GM18909 (cell line): ENCODE data around the gene GJB2.
"Not testable (repeated sequence)": the region's sequence is repeated elsewhere in the genome, so short reads cannot be mapped to it uniquely, and the experiment has no call there.

Experiments
- ATAC-seq: cut with Tn5 transposase; IDR thresholded peaks from one replicate; pipeline ENCODE4 v1.9.1; 2021; ENCODE audit warnings: mild to moderate bottlenecking; ENCODE audit not compliant: unreplicated experiment, poor library complexity

Gene GJB2

GRCh38 chr13:20171364-20171763 is 21.4 kb downstream of the GJB2 start:
- ATAC-seq = no peak

- ATAC-seq = no peak
These were observed 21.8 kb downstream of the GJB2 start for GRCh38 chr13:20170921-20171320.

- ATAC-seq = no peak
These were observed 24.3 kb downstream of the GJB2 start for GRCh38 chr13:20168396-20168795.

DNA sequence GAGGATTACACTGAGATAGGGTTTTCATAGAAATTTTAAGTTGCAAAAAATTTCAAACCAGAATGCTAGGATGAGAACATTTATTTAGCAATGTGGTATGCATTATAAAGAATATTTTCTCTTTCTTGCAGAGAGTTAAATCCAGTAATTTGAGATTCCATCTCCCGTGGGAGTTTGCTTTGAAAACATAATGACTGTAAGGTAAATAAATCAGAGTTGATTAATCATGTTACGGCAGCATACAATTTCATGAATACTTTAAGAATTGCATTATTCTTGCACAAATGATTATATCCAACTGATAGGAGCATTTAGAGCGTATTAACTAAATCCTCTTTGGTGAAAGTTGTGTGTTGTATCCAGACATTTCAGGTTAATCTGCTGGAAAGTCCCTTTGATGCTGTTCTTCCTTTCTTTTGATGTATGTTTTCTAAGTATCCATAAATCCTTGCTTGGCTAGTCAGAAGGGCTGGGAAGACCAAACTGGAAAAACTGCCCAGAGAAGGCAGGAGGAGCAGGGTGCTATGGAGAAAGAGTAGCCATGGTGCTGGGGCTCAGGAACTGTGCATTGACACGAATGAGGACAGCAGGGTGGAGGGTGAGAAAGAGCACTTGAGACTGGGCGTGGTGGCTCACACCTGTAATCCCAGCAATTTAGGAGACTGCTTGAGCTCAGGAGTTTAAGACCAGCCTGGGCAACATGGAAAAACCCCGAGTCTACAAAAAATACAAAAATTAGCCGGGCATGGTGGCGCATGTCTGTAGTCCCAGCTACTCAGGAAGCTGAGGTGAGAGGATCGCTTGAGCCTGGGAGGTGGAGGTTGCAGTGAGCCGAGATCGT is 27.1 kb downstream of the GJB2 start:
- no peak for ATAC-seq

DNA sequence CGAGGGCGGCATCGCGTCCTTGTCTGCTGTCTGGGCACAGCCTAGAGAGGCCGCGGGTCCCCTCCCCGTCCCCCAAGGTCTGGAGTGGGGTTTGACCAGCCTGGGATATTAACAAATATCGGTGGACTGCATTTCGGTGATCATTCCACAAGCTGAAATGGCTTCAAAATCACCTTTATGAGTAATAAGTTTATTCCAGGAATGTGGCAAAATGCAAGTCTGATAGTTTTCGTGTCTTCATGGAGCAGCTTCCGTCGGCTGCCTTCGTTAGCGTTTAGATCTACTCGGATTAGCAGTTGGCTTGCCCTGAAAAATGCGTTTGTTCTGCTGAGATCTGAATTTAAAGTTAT is 30.8 kb downstream of the GJB2 start:
- no peak for ATAC-seq

GRCh38 chr13:20161275-20161950 is 31.3 kb downstream of the GJB2 start:
- peak; percentile 59 for ATAC-seq

DNA sequence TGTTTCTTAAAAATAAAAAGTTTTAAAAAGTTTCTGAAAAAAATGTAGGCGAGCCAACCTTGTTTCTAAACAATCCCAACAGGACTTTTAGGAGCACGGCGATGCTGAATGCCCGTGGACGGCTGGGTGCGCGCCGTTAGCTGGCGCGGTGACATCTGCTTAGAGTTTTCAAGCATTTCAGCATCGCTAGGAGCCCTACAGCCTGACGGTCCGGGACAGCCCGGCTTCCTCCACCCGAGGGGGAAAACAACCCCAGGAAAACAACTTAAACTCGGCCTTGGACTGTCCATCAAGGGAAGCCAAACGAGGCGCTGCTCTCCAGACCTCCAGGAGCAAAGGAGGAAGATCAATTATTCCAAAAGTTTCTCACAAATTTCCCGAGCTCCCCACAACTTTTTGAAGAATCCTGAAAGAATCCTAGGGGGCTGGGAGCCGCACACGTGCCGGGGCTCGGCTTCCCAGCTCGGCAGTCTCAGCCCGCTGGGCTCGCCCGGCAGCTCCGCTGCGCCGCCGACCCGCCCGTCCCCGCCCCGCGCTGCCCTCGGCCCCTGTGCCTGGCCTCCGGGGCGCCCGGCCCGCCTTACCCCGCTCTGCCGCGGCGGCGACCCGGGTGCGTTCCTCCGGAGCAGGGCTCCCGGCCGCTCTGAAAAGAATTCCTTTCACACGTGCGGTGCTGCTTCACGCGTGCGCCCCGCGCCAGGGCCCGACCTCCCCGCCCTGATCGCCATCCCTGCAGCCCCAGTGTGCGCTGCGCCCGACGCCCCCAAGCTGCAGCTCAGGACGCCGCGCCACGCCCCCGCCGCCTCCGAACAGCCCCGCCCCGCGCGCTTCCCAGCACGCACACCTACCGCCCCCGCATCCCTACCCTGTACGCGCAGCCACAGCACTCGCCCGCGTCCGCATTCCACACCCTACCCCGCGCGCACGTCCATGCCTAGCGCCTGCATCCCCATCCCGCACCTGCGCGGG is 32.1 kb downstream of the GJB2 start, which contains the start of gene GJA3:
Gene GJA3, minus strand, starts transcription at position 747 of the 969 bp plus-strand sequence. CDS start 17,764 bp downstream, outside the sequence.
- ATAC-seq = peak; percentile 58

GRCh38 chr13:20159646-20160305 is 33.0 kb downstream of the GJB2 start:
- no peak for ATAC-seq

- no peak for ATAC-seq
These were observed 35.5 kb downstream of the GJB2 start for GRCh38 chr13:20157151-20157796.

GRCh38 chr13:20156702-20157101 is 36.0 kb downstream of the GJB2 start:
- ATAC-seq = no peak

DNA sequence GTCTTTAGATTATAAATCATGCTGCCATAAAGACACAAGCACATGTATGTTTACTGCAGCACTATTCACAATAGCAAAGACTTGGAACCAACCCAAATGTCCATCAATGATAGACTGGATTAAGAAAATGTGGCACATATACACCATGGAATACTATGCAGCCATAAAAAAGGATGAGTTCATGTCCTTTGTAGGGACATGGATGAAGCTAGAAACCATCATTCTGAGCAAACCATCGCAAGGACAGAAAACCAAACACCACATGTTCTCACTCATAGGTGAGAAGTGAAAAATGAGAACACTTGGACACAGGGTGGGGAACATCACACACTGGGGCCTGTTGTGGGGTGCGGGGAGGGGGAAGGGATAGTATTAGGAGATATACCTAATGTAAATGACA is 39.4 kb downstream of the GJB2 start:
- not testable (repeated sequence) for ATAC-seq

DNA sequence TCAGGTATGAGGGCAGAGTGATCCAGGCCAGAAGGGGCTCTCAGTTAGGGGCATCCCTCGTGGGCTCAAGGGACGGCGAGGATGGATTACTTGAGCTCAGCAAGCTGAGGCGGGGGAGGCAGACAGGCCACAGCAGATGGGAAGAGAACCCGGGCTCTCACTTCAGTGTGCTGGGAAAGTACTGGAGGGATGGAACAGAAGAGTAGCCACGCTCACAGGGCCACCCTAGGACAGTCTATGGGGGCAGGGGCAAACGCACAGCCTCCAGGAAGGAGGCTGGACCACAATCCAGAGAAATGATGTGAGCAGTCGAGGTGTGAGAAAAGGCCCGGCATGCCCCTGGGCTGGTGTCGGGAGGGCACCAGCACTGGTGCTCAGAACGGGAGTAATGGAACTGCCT is 41.1 kb downstream of the GJB2 start:
- no peak for ATAC-seq

GRCh38 chr13:20151016-20151415 is 41.7 kb downstream of the GJB2 start:
- ATAC-seq = no peak

- ATAC-seq = no peak
These were observed 42.2 kb downstream of the GJB2 start for GRCh38 chr13:20150561-20150960.

DNA sequence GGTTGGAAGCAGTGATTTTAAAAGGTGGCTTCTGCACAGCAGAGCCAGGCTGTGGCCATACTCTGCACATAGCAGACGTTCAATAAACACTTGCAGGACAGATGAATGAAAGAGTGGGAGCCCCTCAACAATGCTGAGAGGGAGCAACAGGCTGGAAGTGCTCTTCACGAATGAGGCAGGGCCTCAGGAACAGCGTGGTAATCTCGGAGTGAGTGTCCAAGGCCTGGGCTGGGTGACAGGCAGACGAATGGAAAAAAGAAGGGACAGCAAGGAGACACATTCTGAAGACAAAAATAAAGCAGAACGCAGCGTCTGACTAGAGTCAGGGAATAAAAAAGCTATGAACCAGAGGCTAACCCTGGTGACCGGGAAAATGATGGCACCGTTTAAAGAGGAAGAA is 43.0 kb downstream of the GJB2 start:
- no peak for ATAC-seq

GRCh38 chr13:20148501-20149183 is 44.1 kb downstream of the GJB2 start:
- ATAC-seq = no peak

DNA sequence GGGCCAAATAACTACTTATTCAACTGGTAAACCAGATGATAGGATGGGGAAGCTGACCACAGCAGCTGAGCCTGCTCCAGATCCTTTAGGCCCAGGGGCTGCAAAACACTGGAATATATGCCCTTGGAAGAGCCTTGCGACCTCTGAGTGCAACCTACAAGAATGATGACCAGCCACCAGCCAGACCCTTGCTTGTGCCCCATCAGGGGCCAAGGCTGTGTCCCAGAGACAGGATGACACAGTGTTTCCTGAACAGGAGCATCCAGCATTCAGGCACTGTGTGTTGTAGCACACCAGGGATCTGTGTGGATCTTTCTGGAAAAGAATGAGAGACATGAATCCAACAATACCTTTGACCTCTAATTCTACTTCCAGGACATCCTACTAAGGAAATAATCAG is 46.4 kb downstream of the GJB2 start:
- ATAC-seq = no peak

- no peak for ATAC-seq
These were observed 47.2 kb downstream of the GJB2 start for GRCh38 chr13:20145521-20145920.
